Mesodermal cell (in vitro differentiated cells): ENCODE results near the gene ATXN7L2. TPM values are rescaled to one million over a fixed set of nuclear protein-coding genes. Genes with fewer than 3 reads are reported as not detected.
"Not testable (repeated sequence)": the region's sequence is repeated elsewhere in the genome, so short reads cannot be mapped to it uniquely, and the experiment has no call there.

Source experiments
- H3K27ac ChIP-seq: 2 replicates; pipeline ENCODE4 v1.7.0; 2013; ENCODE audit warnings: mild to moderate bottlenecking, low read depth, low read length, moderate library complexity; ENCODE audit not compliant: severe bottlenecking
- H3K36me3 ChIP-seq: 2 replicates; pipeline ENCODE4 v1.7.1; 2013; ENCODE audit warnings: mild to moderate bottlenecking, low read length, moderate library complexity; ENCODE audit not compliant: control insufficient read depth, insufficient read depth
- H3K4me1 ChIP-seq: one replicate; pipeline ENCODE4 v1.7.1; 2013; ENCODE audit warnings: mild to moderate bottlenecking, low read length; ENCODE audit not compliant: insufficient read depth, control insufficient read depth, poor library complexity, severe bottlenecking
- H3K4me3 ChIP-seq: 2 replicates; pipeline ENCODE4 v1.7.0; 2013; ENCODE audit warnings: low read length, control low read depth, mild to moderate bottlenecking; ENCODE audit not compliant: insufficient read depth, poor library complexity, severe bottlenecking; ENCODE audit errors: extremely low read depth
- H3K9me3 ChIP-seq: 2 replicates; pipeline ENCODE4 v1.7.1; 2013; ENCODE audit warnings: mild to moderate bottlenecking, low read length, moderate library complexity; ENCODE audit not compliant: control insufficient read depth
- WGBS, 2 experiments: methylation state at CpG; one replicate each; pipeline ENCODE4 v1.1.5; 2013; ENCODE audit warnings: missing lambda C conversion rate in 2 of 2; ENCODE audit not compliant: insufficient coverage in 2 of 2; 5-methylcytosine and 5-hydroxymethylcytosine counted together
- polyA plus RNA-seq, 2 experiments: library from polyadenylated mRNA; stranded (reverse); fragments of 50-300 nt; gene quantifications; one replicate each; pipeline ENCODE4 v1.2.3, GENCODE V29; 2013

ATXN7L2 gene, protein sequence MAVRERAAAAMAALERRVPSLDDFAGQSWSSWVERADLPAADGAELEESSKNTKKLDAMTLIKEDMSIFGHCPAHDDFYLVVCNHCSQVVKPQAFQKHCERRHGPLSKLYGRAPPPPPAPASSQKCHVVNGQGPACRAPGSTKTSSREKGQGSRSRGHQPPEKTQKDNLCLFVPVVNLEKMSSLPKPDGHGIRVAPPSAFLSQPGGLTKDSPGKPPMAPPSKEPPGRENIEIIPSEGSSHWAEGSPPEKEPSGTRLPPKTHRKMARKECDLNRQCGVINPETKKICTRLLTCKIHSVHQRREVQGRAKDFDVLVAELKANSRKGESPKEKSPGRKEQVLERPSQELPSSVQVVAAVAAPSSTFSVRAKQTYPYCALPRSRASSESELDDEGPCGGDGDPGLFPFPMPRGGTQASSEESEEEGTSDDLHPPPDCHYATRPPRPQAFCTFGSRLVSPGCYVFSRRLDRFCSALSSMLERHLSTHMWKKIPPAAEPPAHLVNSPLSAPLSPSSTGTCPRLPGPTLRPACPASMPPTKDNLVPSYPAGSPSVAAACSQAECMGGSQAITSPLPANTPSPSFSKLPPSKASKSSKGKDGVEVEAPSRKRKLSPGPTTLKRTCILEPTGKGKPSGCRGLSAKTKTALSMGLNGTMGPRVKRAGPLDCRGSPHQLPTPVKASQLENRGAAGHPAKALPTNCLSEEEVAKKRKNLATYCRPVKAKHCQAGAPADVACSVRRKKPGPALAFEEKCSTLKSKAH
- polyA plus RNA-seq (2013, experiment 1 of 2): 7.4 TPM
- polyA plus RNA-seq (2013, experiment 2 of 2): 4.9 TPM

DNA sequence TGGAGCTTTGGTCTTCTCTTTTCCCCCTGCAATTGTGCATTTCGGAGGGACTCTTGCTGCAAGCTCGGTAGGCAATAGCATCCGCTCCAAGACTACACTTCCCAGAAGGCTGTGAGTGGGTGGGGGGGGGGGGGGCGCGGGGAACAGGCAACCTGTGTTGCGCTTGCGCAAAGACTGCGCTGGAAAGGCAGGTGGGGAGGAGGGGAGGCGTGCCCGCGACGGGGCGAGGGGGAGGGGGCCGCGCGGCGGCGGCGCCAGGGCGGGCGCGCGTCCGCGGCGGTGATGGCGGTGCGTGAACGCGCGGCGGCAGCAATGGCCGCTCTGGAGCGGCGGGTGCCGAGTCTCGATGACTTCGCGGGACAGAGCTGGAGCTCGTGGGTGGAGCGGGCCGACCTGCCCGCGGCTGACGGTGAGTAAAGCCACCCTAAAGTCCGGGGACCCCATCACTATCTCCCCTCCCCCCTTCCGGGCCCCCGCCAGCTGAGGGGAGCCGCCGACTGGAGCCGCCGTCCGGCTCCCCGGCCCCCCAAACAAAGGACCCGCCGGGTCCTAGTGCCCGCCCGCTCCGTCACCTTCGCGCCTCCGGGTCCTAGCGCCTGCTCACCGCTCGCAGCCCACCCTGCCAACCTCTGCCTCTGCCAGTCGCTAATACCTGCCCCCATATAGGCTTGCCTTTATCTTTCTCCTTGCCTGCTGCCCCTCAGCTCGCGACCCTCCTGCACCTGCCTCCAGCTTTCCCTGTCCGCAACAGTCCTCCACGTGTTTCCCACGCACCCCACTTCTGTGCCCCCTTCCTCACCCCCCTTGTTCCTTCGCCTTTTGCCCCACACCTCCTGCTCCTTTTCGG lies at the start of gene ATXN7L2:
Gene ATXN7L2, plus strand, starts transcription at position 234 of the 847 bp plus-strand sequence. Its CDS starts 49 bp downstream, at position 283.
- peak within 1 kb of the TSS; percentile 72 for H3K4me3 ChIP-seq
- peaks cover 32% of the 10 kb centered on the region for H3K36me3 ChIP-seq
- no peaks in the 10 kb centered on the region for H3K9me3 ChIP-seq
- peaks cover 10% of the 10 kb centered on the region for H3K4me1 ChIP-seq
- H3K27ac ChIP-seq: peak within 1 kb of the TSS; percentile 98
- 0% methylated on average over 27 to 59 of the region's 73 CpGs for WGBS, 2 experiments

DNA sequence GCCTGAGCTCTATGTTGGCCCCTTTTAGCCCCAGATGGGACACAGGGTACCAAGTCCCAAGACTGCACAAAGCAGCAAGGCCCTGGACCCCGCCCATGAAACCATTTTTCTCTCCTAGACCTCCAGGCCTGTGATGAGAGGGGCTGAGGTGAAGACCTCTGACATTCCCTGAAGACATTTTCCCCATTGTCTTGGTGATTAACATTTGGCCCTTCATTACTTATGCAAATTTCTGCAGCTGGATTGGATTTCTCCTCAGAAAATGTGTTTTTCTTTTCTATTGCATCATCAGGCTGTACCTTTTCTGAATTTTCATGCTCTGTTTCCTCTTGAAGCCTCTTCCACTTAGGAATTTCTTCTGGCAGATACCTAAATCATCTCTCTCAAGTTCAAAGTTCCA lies 49.2 kb upstream of the ATXN7L2 start:
- Histone ChIP-seq H3K9me3 (peaks cover 11% of the 10 kb centered on the region), H3K4me1 (peaks cover 12% of the 10 kb centered on the region)
- WGBS, 2 experiments: 67 to 80% methylated on average over 1 of the region's 1 CpG

DNA sequence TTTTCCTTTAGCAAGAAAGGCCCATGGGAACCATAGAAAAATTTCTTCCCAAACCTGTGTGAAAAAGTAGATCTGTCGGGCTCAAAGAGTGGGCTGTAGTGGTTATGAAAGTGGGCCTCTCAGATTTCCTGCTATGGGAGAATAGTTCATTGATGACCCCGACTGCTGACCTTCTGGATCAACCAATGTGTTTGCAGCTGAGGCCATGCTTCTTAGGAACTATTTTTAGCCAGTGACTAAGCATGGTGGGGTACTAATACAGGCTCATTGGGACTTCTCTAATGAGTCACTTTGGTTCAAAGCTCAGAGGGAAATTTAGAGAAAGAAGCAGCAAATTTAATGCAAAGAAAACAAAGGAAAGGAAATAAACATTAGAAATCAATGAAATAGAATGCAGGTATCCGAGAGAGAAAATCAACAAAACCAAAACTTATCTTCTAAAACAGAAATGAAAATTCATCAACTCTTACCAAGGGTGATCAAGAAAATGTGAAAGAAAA lies 44.9 kb upstream of the ATXN7L2 start:
- no peak overlapping the region for H3K4me3 ChIP-seq
- peaks cover 16% of the 10 kb centered on the region for H3K4me1 ChIP-seq
- peak overlapping the region; percentile 73 for H3K27ac ChIP-seq
- 68 to 78% methylated on average over 2 of the region's 3 CpGs for WGBS, 2 experiments
- peaks cover 18% of the 10 kb centered on the region for H3K9me3 ChIP-seq
- H3K36me3 ChIP-seq: no peaks in the 10 kb centered on the region

More for the DNA sequence above, 49.2 kb upstream of the ATXN7L2 start:
- Histone ChIP-seq H3K36me3 (no peaks in the 10 kb centered on the region), H3K27ac (no peak overlapping the region), H3K4me3 (no peak overlapping the region)

DNA sequence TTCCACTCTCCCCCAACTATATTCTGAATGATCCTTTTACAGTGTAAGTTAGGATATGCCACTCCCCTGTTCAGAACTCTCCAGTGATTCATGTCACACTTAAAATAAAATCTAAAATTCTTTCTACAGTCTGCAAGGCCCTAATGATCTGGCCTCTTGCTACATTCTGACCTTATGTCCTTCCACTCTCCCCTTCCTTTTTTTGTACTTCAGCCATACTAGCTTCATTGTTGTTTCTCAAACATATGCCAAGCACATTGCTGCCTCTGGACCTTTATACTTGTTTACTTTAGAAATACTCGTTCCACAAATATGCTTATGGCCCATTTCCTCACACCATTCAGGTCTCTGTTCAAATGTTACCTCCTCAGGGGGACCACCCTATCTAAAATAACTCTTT lies 42.6 kb upstream of the ATXN7L2 start:
- WGBS, 2 experiments: 64 to 80% methylated on average over 1 of the region's 1 CpG
- Histone ChIP-seq H3K4me3 (no peak overlapping the region), H3K36me3 (no peaks in the 10 kb centered on the region), H3K9me3 (peaks cover 9% of the 10 kb centered on the region), H3K4me1 (peaks cover 16% of the 10 kb centered on the region), H3K27ac (no peak overlapping the region)

DNA sequence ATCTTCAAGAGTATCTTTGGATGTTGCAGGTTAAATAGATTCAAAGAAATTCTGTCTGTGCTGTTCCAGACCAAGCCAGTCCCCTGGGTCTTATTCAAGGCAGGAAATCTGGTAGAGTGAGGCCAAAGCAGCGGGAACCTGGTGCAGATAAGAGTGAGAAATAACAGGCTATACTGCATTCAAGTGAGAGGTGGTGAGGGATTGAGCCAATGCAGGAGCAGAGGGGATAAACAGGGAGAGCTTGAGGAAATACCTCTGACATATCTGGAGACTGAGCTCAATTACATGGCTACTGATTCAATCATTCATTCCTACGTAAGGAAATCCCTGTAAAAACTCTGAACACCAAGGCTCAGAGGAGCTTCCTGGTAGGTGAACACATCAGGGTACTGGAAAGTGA lies 40.2 kb upstream of the ATXN7L2 start:
- peaks cover 12% of the 10 kb centered on the region for H3K4me1 ChIP-seq
- H3K27ac ChIP-seq: no peak overlapping the region
- WGBS, 2 experiments: 64 to 71% methylated on average over 1 of the region's 2 CpGs
- no peak overlapping the region for H3K4me3 ChIP-seq
- H3K36me3 ChIP-seq: no peaks in the 10 kb centered on the region
- H3K9me3 ChIP-seq: peaks cover 9% of the 10 kb centered on the region

DNA sequence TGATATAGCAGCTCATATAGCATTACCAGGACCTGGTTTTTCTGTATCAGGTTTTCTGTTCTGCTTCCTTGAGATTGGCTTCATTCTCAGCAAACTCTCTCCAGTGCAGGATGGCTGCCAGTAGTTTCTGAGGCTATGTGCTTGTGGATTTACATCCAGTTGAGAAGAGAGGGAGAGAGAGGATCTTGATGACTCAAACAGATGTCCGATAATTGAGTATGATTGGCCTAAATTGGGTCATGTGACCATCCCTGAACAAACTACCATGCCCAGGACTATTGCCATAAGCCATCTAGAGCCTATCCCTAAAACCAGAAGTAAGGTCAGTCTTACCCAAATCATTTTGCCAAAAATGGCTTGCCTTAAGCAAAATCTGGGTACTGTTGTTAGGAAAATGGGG lies 39.4 kb upstream of the ATXN7L2 start:
- 100% methylated on average over 1 of the region's 1 CpG; no CpG with 5 or more reads in 1 of the 2 experiments for WGBS, 2 experiments
- H3K9me3 ChIP-seq: peaks cover 9% of the 10 kb centered on the region
- H3K4me1 ChIP-seq: peaks cover 5% of the 10 kb centered on the region
- H3K36me3 ChIP-seq: no peaks in the 10 kb centered on the region
- no peak overlapping the region for H3K27ac ChIP-seq
- H3K4me3 ChIP-seq: no peak overlapping the region

DNA sequence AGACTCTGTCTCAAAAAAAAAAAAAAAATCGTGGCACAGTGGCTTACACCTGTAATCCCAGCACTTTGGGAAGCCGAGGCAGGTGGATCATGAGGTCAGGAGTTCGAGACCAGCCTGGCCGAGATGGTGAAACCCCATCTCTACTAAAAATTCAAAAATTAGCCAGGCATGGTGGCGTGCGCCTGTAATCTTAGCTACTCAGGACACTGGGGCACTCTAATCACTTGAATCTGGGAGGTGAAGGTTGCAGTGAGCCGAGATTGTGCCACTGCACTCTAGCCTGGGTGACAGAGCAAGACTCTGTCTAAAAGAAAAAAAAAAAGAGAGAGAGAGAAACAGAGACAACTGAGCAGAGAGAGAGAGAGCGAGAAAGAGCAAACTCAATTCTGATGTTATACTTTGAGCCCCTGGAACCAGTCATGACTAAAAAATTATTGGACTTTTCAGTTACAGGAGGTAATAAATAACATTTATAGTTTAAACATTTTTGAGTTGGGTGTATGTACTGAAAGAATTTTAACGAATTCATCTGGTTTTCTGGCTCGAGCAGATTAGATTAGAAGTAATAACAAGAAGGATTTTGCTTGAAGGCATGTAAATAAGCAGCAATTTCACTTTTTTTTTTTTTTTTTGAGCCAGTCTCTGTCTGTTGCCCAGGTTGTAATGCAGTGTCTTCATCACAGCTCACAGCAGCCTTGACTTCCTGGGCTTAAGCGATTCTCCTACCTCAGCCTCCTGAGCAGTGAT lies 37.6 kb upstream of the ATXN7L2 start:
- not testable (repeated sequence) for H3K4me3 ChIP-seq, H3K4me1 ChIP-seq, H3K36me3 ChIP-seq, H3K9me3 ChIP-seq, H3K27ac ChIP-seq
- WGBS, 2 experiments: 71 to 77% methylated on average over 6 to 9 of the region's 11 CpGs

DNA sequence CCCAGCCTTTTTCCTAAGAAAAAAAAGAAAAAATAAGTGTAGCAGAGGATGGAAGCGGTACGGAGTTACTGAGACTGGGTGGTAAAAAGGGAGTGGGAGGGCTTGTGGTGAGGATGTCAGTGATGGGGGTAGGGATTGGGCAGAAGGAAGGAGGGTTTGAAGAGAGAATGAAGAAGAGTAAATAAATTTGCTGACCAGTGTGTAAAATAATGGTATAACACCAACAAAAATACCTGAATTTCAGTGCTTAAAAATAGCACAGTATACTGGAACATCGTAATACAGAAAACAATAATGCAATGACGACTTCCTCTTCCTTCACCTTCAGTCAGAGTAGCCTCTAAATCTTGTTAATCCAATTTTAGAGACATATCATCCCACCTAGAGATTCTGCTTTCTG lies 36.2 kb upstream of the ATXN7L2 start:
- 86 to 89% methylated on average over 2 to 4 of the region's 4 CpGs for WGBS, 2 experiments
- H3K4me1 ChIP-seq: no peaks in the 10 kb centered on the region
- H3K9me3 ChIP-seq: peaks cover 9% of the 10 kb centered on the region
- no peak overlapping the region for H3K27ac ChIP-seq
- H3K4me3 ChIP-seq: no peak overlapping the region
- no peaks in the 10 kb centered on the region for H3K36me3 ChIP-seq

DNA sequence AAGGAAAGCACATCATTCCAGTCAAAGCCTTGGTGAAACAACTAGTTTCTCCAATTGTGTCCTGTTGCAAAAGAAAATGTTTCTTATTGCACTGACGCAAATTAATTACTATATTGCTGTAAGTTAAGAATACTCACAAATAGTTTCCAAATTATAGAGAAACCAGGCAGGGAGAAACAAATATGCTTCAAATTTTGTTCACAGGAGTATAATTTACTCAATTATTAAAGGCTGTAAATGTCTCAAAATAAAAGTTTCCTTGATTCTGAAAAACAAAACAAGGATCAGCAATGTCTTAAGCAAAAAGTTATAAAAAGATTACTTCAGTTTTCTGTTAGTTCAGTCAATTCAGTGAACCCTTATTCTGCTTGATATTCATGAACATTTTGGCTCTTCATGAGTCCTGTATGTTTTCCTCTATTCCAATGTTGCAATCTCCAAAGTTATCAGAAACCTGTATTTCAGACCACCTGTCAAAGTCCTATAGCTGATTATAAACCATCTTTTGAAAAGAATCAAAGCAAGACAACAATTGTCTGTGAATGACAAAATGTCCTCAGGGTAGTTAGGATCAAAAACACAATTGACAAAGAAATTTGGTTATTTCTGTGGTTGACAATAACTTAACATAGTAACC lies 29.1 kb upstream of the ATXN7L2 start:
- WGBS, 2 experiments: no CpG with 5 or more reads among the region's 1 CpG
- no peaks in the 10 kb centered on the region for H3K4me1 ChIP-seq

More for the DNA sequence above, 29.1 kb upstream of the ATXN7L2 start:
- H3K36me3 ChIP-seq: no peaks in the 10 kb centered on the region
- H3K4me3 ChIP-seq: no peak overlapping the region
- H3K27ac ChIP-seq: no peak overlapping the region
- H3K9me3 ChIP-seq: peaks cover 13% of the 10 kb centered on the region
